ENCODE results near the gene SERP1.

Gene SERP1

DNA sequence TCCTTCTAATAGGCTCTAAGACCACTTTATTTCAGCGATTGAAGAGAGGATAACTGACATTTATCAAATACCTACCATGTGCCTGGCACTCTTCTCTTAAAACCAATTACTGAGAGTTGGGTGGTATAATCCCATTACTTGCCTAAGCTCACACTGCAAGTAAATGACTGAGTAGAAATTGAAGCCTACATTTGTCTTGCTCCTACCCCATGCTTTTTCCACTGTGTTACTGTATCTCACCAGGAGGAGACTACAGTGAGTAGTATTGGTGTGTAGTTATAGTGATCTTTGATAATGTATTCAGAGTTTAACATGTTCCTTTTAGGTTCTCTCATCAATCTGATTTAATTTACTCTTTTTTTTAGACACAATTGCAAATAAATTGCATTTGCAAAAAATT lies 21.0 kb upstream of the SERP1 start:
- no peak overlapping the region for H3K27ac ChIP-seq (ENCODE audit: low read length)
- H4K20me1 ChIP-seq (ENCODE audit: insufficient read depth, low read length), result no peaks in the 10 kb centered on the region
- H2AFZ ChIP-seq (ENCODE audit: low read depth, low read length), result no peak overlapping the region
- peaks cover 6% of the 10 kb centered on the region for H3K79me2 ChIP-seq (ENCODE audit: low read length)
- no peaks in the 10 kb centered on the region for H3K27me3 ChIP-seq (ENCODE audit: low read depth, low read length)
- H3K4me2 ChIP-seq (ENCODE audit: low read length), result no peak overlapping the region
- H3K9ac ChIP-seq (ENCODE audit: low read length), result no peak overlapping the region
- H3K4me3 ChIP-seq (ENCODE audit: low read length), result no peak overlapping the region
- peaks cover 56% of the 10 kb centered on the region for H3K36me3 ChIP-seq (replicated peaks; ENCODE audit: low read depth, low read length)
- H3K4me1 ChIP-seq (ENCODE audit: low read length), result no peaks in the 10 kb centered on the region
- TF ChIP-seq, protein P1, sequence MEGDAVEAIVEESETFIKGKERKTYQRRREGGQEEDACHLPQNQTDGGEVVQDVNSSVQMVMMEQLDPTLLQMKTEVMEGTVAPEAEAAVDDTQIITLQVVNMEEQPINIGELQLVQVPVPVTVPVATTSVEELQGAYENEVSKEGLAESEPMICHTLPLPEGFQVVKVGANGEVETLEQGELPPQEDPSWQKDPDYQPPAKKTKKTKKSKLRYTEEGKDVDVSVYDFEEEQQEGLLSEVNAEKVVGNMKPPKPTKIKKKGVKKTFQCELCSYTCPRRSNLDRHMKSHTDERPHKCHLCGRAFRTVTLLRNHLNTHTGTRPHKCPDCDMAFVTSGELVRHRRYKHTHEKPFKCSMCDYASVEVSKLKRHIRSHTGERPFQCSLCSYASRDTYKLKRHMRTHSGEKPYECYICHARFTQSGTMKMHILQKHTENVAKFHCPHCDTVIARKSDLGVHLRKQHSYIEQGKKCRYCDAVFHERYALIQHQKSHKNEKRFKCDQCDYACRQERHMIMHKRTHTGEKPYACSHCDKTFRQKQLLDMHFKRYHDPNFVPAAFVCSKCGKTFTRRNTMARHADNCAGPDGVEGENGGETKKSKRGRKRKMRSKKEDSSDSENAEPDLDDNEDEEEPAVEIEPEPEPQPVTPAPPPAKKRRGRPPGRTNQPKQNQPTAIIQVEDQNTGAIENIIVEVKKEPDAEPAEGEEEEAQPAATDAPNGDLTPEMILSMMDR (IDR thresholded peaks at IDR 0.05; ENCODE audit: low read depth, low read length), result no peak
- no peak for TF ChIP-seq EZH2phosphoT487 (IDR thresholded peaks at IDR 0.05; ENCODE audit: low read depth)
- H3K9me3 ChIP-seq (ENCODE audit: insufficient read depth, low read length), result no peaks in the 10 kb centered on the region

DNA sequence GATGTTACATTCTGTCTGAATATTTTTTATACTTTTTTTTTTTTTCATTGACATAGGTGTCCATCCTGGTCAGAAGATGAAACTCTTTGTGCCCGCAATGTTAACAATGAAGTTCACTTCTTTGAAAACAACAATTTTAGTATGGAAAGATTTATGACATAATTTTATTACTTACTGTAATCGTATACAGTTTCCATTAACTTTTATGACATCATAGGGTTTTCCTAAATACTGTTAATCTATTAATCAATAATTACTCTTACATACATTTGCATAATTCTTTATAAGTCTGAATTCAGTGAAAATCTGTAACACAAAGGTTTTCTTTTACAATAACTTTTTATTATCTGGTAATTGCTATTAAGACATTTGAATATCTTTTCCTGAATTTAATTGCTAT lies 17.9 kb upstream of the SERP1 start:
- Histone ChIP-seq H3K9ac (ENCODE audit: low read length) (no peak overlapping the region), H3K4me3 (ENCODE audit: low read length) (no peak overlapping the region), H2AFZ (ENCODE audit: low read depth, low read length) (no peak overlapping the region), H4K20me1 (ENCODE audit: insufficient read depth, low read length) (no peaks in the 10 kb centered on the region), H3K9me3 (ENCODE audit: insufficient read depth, low read length) (no peaks in the 10 kb centered on the region), H3K27me3 (ENCODE audit: low read depth, low read length) (no peaks in the 10 kb centered on the region), H3K79me2 (ENCODE audit: low read length) (peaks cover 18% of the 10 kb centered on the region; the same call in 1 of the 2 replicates), H3K36me3 (replicated peaks; ENCODE audit: low read depth, low read length) (peaks cover 59% of the 10 kb centered on the region), H3K4me1 (ENCODE audit: low read length) (no peaks in the 10 kb centered on the region), H3K27ac (ENCODE audit: low read length) (no peak overlapping the region), H3K4me2 (ENCODE audit: low read length) (no peak overlapping the region)
- TF ChIP-seq, protein P1 (IDR thresholded peaks at IDR 0.05; ENCODE audit: low read depth, low read length), result no peak
- no peak for TF ChIP-seq EZH2phosphoT487 (IDR thresholded peaks at IDR 0.05; ENCODE audit: low read depth)

DNA sequence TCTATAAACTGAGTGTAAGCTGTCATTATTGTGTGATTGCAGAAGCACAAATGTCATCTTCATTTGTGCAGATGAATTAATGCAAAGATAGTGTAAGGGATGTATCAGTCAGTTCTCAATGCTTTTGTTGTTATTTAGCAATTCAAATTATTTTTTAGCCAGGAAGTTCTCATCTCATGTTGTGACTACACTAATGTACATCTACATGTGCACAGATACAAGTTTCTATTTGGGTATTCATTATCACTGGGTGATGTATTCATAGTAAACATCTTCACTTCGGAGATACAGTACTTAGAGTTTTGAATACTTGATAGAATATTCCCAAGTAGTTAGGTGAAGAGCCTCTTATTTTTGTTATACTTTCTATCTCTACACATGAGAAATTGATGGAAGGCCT lies 11.4 kb upstream of the SERP1 start:
- Histone ChIP-seq H3K9me3 (ENCODE audit: insufficient read depth, low read length) (no peaks in the 10 kb centered on the region), H2AFZ (ENCODE audit: low read depth, low read length) (no peak overlapping the region), H3K36me3 (replicated peaks; ENCODE audit: low read depth, low read length) (peaks cover 43% of the 10 kb centered on the region), H3K4me2 (ENCODE audit: low read length) (no peak overlapping the region), H3K4me3 (ENCODE audit: low read length) (no peak overlapping the region), H4K20me1 (ENCODE audit: insufficient read depth, low read length) (peaks cover 7% of the 10 kb centered on the region; the same call in 1 of the 2 replicates), H3K9ac (ENCODE audit: low read length) (no peak overlapping the region), H3K79me2 (ENCODE audit: low read length) (peaks cover 71% of the 10 kb centered on the region), H3K27ac (ENCODE audit: low read length) (no peak overlapping the region), H3K4me1 (ENCODE audit: low read length) (no peaks in the 10 kb centered on the region), H3K27me3 (ENCODE audit: low read depth, low read length) (no peaks in the 10 kb centered on the region)
- TF ChIP-seq EZH2phosphoT487 (IDR thresholded peaks at IDR 0.05; ENCODE audit: low read depth), result no peak
- TF ChIP-seq, protein P1 (IDR thresholded peaks at IDR 0.05; ENCODE audit: low read depth, low read length), result no peak

DNA sequence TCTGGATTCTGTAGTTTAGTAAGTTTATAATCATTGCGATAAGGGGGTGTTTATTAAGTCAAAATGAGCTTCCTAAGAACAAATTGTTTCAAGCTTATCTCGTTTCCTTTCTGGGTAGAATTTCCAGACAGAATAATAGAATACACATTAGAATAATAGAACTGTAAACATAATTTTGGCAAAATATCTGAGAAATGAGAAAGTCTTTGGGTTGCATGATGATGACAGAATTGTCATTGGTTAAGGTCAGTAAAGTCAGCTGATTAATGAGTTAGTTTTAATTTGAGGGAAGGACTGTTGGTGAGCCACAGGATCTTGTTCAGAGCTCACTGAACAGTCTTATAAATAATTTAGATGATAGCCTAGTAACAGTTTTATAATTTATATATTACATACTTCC lies 10.5 kb upstream of the SERP1 start:
- peaks cover 7% of the 10 kb centered on the region; the same call in 1 of the 2 replicates for H4K20me1 ChIP-seq (ENCODE audit: insufficient read depth, low read length)
- H3K27me3 ChIP-seq (ENCODE audit: low read depth, low read length), result no peaks in the 10 kb centered on the region
- no peaks in the 10 kb centered on the region for H3K4me1 ChIP-seq (ENCODE audit: low read length)
- H3K9me3 ChIP-seq (ENCODE audit: insufficient read depth, low read length), result no peaks in the 10 kb centered on the region
- H3K4me2 ChIP-seq (ENCODE audit: low read length), result no peak overlapping the region
- H3K9ac ChIP-seq (ENCODE audit: low read length), result no peak overlapping the region
- H3K4me3 ChIP-seq (ENCODE audit: low read length), result no peak overlapping the region
- H2AFZ ChIP-seq (ENCODE audit: low read depth, low read length), result no peak overlapping the region
- H3K36me3 ChIP-seq (replicated peaks; ENCODE audit: low read depth, low read length), result peaks cover 45% of the 10 kb centered on the region
- peaks cover 80% of the 10 kb centered on the region for H3K79me2 ChIP-seq (ENCODE audit: low read length)
- TF ChIP-seq, protein P1 (IDR thresholded peaks at IDR 0.05; ENCODE audit: low read depth, low read length), result no peak
- TF ChIP-seq EZH2phosphoT487 (IDR thresholded peaks at IDR 0.05; ENCODE audit: low read depth), result no peak
- no peak overlapping the region for H3K27ac ChIP-seq (ENCODE audit: low read length)
